Endothelial cell of umbilical vein (primary cell): ENCODE measurements around the gene OR2F2.

Source experiments
- POLR2AphosphoS5 ChIP-seq: IDR thresholded peaks from 2 replicates; pipeline ENCODE4 v1.6.1; 2012; ENCODE audit warnings: low read depth, mild to moderate bottlenecking, control low read depth, low read length, moderate library complexity; ENCODE audit not compliant: insufficient read depth
- TF ChIP-seq, protein P1 (sequence below), 2 donors: IDR thresholded peaks; 1 replicate in 1 of 2; 2 replicates in 1 of 2; pipeline ENCODE4 v1.5.1; 2011; ENCODE audit warnings: low read length in 2 of 2, mild to moderate bottlenecking in 2 of 2, moderate library complexity in 2 of 2, control low read depth in 1 of 2, inconsistent platforms in 1 of 2, low read depth in 1 of 2; ENCODE audit not compliant: insufficient read depth in 1 of 2; ENCODE audit errors: extremely low read depth in 1 of 2

DNA sequence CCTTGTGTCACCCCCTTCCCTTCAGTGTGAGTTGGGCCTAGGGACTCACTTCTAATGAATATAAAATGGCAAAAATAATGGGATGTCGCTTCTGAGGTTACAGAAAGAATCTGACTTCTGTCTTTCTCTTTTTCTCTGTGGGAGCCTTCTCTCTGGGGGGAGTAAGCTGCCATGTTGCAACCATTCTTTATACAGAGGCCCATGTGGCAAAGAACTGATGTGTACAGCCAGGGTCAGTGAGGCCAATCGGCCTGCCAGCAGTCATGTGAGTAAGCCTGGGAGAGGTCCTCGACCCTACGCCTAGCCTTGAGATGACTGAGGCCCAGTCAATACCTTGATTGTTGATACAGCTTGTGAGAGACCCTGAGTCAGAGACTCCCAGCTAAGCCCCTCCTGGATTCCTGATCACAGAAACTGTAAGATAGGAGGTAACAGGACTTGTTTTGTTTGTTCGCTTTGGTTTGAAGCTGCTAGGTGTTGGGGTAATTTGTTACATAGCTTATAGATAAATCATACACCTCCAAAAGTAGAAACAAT lies 34.7 kb upstream of the OR2F2 start:
- TF ChIP-seq, protein P1, sequence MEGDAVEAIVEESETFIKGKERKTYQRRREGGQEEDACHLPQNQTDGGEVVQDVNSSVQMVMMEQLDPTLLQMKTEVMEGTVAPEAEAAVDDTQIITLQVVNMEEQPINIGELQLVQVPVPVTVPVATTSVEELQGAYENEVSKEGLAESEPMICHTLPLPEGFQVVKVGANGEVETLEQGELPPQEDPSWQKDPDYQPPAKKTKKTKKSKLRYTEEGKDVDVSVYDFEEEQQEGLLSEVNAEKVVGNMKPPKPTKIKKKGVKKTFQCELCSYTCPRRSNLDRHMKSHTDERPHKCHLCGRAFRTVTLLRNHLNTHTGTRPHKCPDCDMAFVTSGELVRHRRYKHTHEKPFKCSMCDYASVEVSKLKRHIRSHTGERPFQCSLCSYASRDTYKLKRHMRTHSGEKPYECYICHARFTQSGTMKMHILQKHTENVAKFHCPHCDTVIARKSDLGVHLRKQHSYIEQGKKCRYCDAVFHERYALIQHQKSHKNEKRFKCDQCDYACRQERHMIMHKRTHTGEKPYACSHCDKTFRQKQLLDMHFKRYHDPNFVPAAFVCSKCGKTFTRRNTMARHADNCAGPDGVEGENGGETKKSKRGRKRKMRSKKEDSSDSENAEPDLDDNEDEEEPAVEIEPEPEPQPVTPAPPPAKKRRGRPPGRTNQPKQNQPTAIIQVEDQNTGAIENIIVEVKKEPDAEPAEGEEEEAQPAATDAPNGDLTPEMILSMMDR (IDR thresholded peaks at IDR 0.05; ENCODE audit: extremely low read depth in 1 of 2, insufficient read depth in 1 of 2, low read depth in 1 of 2, low read length in 2 of 2), result no peak
- TF ChIP-seq POLR2AphosphoS5, result peak; percentile 36
